NCI-H2196 treated with DMSO at 0.1 percent for 48 hours (cell line): ENCODE data around the gene COL16A1.

Experiments
- DNase-seq: peaks from one replicate; lab custom pipeline; 2025; ENCODE audit not compliant: unreplicated experiment; lab: John Stamatoyannopoulos, UW

COL16A1 gene

GRCh38 chr1:31667065-31667785 lies 36.6 kb downstream of the COL16A1 start:
- no peak for DNase-seq

DNA sequence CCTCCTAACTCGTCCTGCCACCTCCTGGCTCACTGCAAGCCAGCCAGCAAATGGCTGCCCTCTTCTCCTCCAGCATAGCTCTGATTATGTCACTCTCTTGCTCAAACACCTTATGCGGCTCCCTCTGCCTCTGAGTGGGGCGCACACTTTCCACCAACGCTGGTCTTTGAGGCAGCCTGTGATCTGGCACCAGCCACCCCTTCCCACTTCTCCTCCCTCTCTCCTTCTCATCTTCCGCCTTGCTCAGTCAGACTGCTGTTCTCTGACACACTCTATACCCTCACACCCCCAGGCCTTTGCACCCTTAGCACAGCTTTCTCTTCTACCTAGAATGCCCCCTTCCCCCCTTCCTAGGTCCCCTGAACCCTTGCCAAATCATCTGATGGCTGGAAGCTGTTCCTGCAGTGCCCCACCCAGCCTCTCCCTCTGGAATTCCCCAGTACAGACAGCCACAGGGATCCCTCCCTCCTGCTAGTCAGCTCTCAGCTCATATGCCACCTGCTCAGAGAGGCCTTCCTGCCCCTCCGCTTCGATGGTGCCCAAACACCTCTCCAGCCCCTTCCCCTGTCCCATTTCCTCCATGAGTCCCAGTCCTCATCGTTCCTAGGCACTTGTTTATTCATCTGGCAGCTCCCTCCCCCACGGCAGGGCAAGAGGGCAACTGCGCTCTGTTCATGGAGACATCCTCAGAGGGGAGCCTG lies 37.4 kb downstream of the COL16A1 start:
- peak; percentile 47 for DNase-seq

- no peak for DNase-seq
Measured at GRCh38 chr1:31665234-31665878, 38.5 kb downstream of the COL16A1 start.

- no peak for DNase-seq
Measured at GRCh38 chr1:31664528-31664927, 39.3 kb downstream of the COL16A1 start.

GRCh38 chr1:31663622-31664452 lies 40.0 kb downstream of the COL16A1 start:
- DNase-seq = peak; percentile 10

DNA sequence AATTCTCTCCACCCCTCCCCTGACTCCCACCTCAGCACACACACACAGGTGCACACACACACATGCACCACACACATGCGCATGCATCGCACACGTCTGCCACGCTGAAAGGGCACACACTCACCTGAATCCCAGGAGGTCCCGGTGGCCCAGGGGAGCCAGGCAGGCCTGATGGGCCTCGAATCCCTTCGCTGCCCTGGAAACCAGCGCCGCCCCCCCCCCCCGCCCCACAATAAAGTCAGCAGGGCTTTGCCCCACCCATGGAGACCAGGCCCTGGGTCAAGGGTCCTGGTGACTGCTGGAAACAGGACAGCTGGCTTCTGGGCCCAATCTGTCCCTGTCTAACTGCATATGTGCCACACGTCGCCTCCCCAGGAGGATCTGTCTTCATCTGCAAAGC lies 41.4 kb downstream of the COL16A1 start:
- DNase-seq = no peak

DNA sequence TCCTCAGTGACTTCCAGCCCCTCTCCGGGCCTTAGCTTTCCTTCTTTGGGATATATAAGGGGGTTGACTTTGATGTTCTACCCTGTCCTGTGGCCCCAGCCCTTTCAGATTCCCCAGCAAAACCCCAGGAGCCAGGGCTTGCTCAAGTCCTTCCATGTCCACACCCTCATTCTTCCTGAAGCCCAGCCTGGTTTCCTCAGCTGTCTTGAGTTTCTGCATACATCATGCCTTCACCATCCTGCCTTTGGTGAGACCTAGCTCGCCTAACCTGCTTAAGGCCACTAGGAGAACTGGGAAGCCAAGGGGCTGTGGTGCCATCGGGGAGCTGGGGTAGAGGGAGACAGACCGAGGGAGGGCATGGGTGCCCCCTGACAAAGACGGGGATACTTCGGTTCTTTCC lies 42.0 kb downstream of the COL16A1 start:
- no peak for DNase-seq

DNA sequence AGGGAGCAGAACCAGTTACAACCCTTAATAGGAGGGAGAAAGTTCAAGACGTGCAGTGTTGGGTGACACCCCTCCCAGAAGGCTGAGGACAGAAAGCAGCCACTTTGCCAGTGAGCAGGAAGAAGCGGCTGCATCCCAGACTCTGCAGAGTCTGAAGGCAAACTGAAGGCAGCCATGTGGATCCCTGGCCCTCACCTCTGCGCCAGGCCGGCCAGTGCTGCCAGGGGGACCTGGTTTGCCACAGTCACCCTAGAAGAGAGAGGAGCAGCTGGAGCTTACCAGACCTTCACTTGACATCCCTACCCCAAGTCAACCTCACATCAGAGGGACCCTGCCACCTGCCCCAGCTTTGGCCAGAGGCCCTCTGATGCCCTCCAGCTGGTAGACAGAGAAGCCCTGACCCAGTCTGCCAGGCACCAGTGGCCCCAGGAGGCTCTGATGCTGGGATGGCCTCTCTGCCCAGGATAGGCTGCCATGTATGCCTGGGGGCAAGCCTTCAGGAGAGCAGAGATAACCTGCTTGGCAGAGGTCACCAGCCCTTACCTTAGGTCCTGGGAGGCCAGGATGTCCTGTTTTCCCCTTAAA lies 42.9 kb downstream of the COL16A1 start:
- no peak for DNase-seq

- DNase-seq = no peak
Measured at GRCh38 chr1:31659889-31660288, 43.9 kb downstream of the COL16A1 start.

DNA sequence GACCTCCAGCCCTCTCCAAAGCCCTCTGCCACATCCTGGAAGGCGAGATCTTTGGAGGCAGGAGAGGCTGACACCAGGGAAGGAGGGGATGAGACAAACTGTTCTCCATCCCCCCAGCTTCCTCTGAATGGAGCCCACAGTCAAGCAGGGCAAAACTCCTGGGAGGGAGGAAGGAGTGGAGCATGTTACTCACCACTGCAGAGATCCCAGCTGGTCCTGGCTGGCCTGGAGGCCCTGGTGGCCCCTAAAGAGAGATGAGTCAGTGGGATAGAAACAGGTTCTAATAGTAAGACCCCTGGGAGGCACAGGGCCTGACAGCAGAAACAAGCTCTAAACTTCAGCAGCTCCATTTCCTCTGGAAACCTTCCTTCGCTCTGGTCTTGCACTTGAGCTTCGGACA lies 45.1 kb downstream of the COL16A1 start:
- DNase-seq = no peak

GRCh38 chr1:31657972-31658510 lies 45.8 kb downstream of the COL16A1 start:
- no peak for DNase-seq

GRCh38 chr1:31657020-31657804 lies 46.6 kb downstream of the COL16A1 start:
- no peak for DNase-seq

DNA sequence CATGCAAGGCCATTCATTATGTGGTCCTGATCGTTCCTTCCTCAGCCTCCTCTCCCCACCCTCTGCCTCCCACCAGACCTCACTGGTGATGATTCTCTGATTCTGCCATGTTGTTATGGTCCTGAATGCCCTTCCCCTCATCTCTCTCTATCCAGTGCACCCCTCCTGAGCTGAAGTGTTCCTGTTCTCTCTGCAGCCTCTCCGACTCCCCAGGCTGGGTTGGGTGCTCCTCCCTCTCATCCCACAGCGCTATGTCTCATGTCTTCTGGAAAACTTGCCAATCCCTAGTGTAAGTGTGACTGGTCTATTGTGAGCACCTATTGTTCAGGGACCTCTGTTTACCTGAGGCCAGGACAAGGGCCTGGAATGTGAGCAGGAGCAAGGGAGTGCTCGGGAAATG lies 48.1 kb downstream of the COL16A1 start:
- DNase-seq = no peak

- DNase-seq = no peak
Measured at GRCh38 chr1:31655104-31655503, 48.7 kb downstream of the COL16A1 start.

DNA sequence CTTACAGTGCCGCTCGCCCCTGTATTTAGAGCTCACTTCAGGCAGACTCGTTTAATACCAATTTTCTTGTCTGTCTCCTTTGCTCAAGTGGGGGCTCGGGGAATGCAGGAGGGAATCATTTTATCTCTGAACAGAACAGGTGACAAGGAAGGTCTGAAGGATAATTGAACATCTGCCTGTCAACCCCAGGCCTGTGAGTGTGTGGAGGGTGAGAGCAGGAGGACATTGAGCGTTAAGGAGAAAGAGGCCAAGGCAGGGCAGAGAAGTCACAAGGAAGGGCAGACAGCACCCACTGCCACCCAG lies 49.4 kb downstream of the COL16A1 start:
- DNase-seq = no peak

GRCh38 chr1:31653717-31654473 lies 49.9 kb downstream of the COL16A1 start:
- DNase-seq = no peak

DNA sequence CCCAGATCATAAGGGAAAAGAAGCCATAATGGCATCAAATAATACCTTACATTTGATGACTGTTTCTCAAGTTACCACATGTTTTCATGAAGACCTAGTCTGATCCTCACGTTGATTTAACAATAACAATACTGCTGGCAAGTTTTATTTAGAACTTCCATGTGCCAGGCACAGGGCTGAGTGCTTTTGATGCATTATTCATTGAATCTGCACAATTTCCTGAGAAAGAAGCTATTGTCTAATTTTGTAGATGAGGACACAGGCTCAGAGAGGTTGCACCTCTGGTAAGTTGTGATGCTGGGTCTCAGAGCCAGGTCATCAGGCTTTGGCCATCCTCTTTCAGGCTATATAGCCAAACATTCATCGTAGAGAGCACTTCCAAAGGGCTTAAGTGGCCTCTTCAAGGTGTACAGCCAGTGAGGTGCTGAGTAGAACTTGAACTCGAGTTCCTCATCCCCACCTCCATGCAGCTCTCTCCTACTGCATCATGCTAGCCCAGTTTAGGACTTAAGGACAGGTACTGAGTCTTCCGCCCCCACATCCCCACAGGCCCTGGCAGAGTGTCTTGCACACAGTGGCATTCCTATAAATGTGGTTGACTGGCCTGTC lies 50.8 kb downstream of the COL16A1 start:
- no peak for DNase-seq

GRCh38 chr1:31651766-31652165 lies 52.1 kb downstream of the COL16A1 start:
- no peak for DNase-seq

DNA sequence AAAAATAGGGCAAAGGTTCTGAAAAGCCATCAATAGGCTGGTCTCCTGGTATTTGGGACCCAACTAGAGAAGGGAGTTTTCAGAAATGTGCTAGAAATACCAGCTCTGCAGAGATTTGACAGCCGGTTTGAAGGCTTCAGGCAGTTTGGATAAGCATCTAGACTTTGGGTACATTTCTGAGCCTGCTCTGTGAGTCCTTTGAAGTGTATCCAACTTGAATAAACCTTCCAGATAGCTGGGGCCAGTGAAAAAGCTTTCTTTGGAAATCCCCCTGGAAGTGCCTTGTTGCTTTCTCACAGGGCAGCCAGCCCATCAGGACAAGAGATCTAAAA lies 52.8 kb downstream of the COL16A1 start:
- no peak for DNase-seq
